ENCODE measurements around the gene GSE1. TPM values are rescaled to one million over a fixed set of nuclear protein-coding genes. Genes with fewer than 3 reads are reported as not detected.

The GSE1 gene
- total RNA-seq, 1 experiment from 2014 or later, result 124 TPM

DNA sequence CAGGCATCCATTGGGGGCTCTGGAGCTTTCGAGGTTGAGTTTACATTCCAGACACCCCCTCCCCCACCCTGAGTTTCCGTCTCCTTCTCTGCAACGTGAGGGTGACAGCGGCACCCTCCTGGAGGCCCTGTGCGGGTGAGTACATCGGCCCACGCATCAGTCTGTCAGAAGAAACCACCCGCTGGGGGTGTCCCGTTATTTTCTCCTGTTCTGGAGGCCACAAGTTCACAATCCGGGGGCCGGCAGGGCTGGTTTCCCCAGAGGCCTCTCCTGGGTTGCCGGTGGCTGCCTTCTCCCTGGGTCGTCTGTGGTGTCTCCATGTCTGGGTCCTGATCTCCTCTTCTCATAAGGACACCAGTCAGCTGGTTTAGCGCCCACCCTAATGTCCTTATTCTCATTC, 35.7 kb downstream of the GSE1 start (continued):
- TF ChIP-seq USF1 (CRISPR knock-in tag; IDR thresholded peaks at IDR 0.05), result no peak
- TF ChIP-seq TEAD4 (CRISPR knock-in tag; IDR thresholded peaks at IDR 0.05), result no peak
- TF ChIP-seq ZNF416 (CRISPR knock-in tag; IDR thresholded peaks at IDR 0.05), result no peak
- TF ChIP-seq, protein P1, sequence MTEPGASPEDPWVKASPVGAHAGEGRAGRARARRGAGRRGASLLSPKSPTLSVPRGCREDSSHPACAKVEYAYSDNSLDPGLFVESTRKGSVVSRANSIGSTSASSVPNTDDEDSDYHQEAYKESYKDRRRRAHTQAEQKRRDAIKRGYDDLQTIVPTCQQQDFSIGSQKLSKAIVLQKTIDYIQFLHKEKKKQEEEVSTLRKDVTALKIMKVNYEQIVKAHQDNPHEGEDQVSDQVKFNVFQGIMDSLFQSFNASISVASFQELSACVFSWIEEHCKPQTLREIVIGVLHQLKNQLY (CRISPR knock-in tag; IDR thresholded peaks at IDR 0.05), result no peak
- TF ChIP-seq, protein P2, sequence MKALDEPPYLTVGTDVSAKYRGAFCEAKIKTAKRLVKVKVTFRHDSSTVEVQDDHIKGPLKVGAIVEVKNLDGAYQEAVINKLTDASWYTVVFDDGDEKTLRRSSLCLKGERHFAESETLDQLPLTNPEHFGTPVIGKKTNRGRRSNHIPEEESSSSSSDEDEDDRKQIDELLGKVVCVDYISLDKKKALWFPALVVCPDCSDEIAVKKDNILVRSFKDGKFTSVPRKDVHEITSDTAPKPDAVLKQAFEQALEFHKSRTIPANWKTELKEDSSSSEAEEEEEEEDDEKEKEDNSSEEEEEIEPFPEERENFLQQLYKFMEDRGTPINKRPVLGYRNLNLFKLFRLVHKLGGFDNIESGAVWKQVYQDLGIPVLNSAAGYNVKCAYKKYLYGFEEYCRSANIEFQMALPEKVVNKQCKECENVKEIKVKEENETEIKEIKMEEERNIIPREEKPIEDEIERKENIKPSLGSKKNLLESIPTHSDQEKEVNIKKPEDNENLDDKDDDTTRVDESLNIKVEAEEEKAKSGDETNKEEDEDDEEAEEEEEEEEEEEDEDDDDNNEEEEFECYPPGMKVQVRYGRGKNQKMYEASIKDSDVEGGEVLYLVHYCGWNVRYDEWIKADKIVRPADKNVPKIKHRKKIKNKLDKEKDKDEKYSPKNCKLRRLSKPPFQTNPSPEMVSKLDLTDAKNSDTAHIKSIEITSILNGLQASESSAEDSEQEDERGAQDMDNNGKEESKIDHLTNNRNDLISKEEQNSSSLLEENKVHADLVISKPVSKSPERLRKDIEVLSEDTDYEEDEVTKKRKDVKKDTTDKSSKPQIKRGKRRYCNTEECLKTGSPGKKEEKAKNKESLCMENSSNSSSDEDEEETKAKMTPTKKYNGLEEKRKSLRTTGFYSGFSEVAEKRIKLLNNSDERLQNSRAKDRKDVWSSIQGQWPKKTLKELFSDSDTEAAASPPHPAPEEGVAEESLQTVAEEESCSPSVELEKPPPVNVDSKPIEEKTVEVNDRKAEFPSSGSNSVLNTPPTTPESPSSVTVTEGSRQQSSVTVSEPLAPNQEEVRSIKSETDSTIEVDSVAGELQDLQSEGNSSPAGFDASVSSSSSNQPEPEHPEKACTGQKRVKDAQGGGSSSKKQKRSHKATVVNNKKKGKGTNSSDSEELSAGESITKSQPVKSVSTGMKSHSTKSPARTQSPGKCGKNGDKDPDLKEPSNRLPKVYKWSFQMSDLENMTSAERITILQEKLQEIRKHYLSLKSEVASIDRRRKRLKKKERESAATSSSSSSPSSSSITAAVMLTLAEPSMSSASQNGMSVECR (CRISPR knock-in tag; IDR thresholded peaks at IDR 0.05; ENCODE audit: borderline replicate concordance), result no peak
- TF ChIP-seq, protein P3, sequence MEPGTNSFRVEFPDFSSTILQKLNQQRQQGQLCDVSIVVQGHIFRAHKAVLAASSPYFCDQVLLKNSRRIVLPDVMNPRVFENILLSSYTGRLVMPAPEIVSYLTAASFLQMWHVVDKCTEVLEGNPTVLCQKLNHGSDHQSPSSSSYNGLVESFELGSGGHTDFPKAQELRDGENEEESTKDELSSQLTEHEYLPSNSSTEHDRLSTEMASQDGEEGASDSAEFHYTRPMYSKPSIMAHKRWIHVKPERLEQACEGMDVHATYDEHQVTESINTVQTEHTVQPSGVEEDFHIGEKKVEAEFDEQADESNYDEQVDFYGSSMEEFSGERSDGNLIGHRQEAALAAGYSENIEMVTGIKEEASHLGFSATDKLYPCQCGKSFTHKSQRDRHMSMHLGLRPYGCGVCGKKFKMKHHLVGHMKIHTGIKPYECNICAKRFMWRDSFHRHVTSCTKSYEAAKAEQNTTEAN (CRISPR knock-in tag; IDR thresholded peaks at IDR 0.05), result no peak
- no peak for TF ChIP-seq ZNF425 (CRISPR knock-in tag; conservative IDR thresholded peaks at IDR 0.05)
- no peak for TF ChIP-seq CBFB (CRISPR knock-in tag; IDR thresholded peaks at IDR 0.05; ENCODE audit: low read depth)
- TF ChIP-seq, protein P4, sequence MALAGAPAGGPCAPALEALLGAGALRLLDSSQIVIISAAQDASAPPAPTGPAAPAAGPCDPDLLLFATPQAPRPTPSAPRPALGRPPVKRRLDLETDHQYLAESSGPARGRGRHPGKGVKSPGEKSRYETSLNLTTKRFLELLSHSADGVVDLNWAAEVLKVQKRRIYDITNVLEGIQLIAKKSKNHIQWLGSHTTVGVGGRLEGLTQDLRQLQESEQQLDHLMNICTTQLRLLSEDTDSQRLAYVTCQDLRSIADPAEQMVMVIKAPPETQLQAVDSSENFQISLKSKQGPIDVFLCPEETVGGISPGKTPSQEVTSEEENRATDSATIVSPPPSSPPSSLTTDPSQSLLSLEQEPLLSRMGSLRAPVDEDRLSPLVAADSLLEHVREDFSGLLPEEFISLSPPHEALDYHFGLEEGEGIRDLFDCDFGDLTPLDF (CRISPR knock-in tag; IDR thresholded peaks at IDR 0.05), result no peak

- H3K4me1 Mint-ChIP-seq, result peaks cover 5% of the 10 kb centered on the region; the same call in 1 of the 2 replicates
- H3K27ac Mint-ChIP-seq, result no peak overlapping the region; the same call in 1 of the 2 replicates
- ChIA-PET CTCF (interaction anchor here (0.8 to 2.7 kb wide), 17 partner anchors 10 to 302 kb away, joined by 3 to 16 read pairs (median 4); no protein-coding TSS in a partner anchor), POLR2A (no interaction called here)
- ATAC-seq, result no peak
- no peaks in the 10 kb centered on the region for H3K27me3 Mint-ChIP-seq (ENCODE audit: low read depth)
- peaks cover 8% of the 10 kb centered on the region for H3K36me3 Mint-ChIP-seq
- no peak for DNase-seq (ENCODE audit: low spot score)
- no peak overlapping the region for H3K4me3 Mint-ChIP-seq
- H3K9me3 Mint-ChIP-seq, result no peaks in the 10 kb centered on the region
- TF ChIP-seq, protein P5, sequence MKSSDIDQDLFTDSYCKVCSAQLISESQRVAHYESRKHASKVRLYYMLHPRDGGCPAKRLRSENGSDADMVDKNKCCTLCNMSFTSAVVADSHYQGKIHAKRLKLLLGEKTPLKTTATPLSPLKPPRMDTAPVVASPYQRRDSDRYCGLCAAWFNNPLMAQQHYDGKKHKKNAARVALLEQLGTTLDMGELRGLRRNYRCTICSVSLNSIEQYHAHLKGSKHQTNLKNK (CRISPR knock-in tag; IDR thresholded peaks at IDR 0.05), result no peak
- no peak for TF ChIP-seq SOX15 (CRISPR knock-in tag; IDR thresholded peaks at IDR 0.05)
- TF ChIP-seq GRHL2 (CRISPR knock-in tag; IDR thresholded peaks at IDR 0.05; ENCODE audit: insufficient replicate concordance, severe bottlenecking), result no peak
- TF ChIP-seq ZNF532 (CRISPR knock-in tag; IDR thresholded peaks at IDR 0.05; ENCODE audit: borderline replicate concordance), result no peak
- no peak for TF ChIP-seq CTCF (IDR thresholded peaks at IDR 0.05)
- no peak for TF ChIP-seq MAX (CRISPR knock-in tag; IDR thresholded peaks at IDR 0.05)
- TF ChIP-seq TP53 (CRISPR knock-in tag; IDR thresholded peaks at IDR 0.05), result no peak
- TF ChIP-seq ATF1 (CRISPR knock-in tag; IDR thresholded peaks at IDR 0.05), result no peak
Measured at GRCh38 chr16:85649411-85650134, 36.5 kb downstream of the GSE1 start.
